Mammary epithelial cell (primary cell): ENCODE data around the gene LTF.

Source experiments
- EZH2 ChIP-seq: IDR thresholded peaks from 2 replicates; pipeline ENCODE4 v1.6.1; 2012; ENCODE audit warnings: low read length, inconsistent platforms, borderline replicate concordance
- TF ChIP-seq, protein P1 (sequence below), 2 donors: IDR thresholded peaks in 1 of 2; conservative IDR thresholded peaks in 1 of 2; 2 replicates each; pipeline ENCODE4 v1.5.1; 2011 to 2012; ENCODE audit warnings: inconsistent platforms in 2 of 2, low read length in 2 of 2, mild to moderate bottlenecking in 2 of 2, control low read depth in 1 of 2, low read depth in 1 of 2; ENCODE audit not compliant: insufficient read depth in 1 of 2; ENCODE audit errors: extremely low read depth in 1 of 2

DNA sequence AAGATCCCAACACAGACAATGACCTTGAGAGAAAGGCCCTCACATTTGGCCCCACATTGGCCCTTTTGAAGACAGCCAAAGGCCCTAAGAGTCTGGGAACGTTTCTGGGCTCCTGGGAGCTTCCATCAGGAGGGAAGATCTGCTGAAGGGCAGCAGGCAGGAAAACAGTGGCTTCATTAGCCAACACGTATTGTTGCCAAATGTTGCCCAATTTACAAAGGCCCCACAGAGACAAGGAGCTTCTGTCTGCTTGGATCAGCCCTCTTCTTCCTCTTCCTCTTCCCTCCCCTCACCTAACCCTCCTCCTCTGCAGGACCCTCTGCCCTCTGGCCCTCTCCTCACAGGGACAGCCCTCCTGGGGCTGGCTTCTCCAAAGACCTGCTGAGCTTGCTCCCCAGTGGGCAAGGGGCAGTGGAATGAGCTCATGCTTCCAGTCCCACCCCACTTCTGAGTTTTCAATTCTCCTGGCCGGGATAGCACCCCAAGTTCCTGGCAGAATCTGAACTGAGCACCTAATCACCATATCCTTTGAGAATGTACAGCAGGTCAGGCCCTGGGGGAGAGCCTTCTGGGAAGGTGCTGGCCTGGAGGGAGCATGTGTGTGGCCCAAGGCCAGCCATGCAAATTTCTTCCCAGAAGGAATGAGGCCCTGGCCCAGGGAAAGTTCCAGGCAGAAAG is 5.1 kb upstream of the LTF start:
- TF ChIP-seq, protein P1, sequence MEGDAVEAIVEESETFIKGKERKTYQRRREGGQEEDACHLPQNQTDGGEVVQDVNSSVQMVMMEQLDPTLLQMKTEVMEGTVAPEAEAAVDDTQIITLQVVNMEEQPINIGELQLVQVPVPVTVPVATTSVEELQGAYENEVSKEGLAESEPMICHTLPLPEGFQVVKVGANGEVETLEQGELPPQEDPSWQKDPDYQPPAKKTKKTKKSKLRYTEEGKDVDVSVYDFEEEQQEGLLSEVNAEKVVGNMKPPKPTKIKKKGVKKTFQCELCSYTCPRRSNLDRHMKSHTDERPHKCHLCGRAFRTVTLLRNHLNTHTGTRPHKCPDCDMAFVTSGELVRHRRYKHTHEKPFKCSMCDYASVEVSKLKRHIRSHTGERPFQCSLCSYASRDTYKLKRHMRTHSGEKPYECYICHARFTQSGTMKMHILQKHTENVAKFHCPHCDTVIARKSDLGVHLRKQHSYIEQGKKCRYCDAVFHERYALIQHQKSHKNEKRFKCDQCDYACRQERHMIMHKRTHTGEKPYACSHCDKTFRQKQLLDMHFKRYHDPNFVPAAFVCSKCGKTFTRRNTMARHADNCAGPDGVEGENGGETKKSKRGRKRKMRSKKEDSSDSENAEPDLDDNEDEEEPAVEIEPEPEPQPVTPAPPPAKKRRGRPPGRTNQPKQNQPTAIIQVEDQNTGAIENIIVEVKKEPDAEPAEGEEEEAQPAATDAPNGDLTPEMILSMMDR (conservative IDR thresholded peaks at IDR 0.05 in 1 of 2, IDR thresholded peaks at IDR 0.05 in 1 of 2; ENCODE audit: extremely low read depth in 1 of 2, insufficient read depth in 1 of 2, low read depth in 1 of 2, low read length in 2 of 2), result no peak
- TF ChIP-seq EZH2, result no peak
